HEK293 (cell line): Measurements from ENCODE around the gene APBB2.

Experiments
- CTCF ChIA-PET: fragments of 350-600 bp; formaldehyde crosslinking; extraction: SDS; loops from one replicate; lab custom pipeline; 2021; ENCODE audit warnings: antibody characterized with exemption; lab: Yijun Ruan, JAX
- POLR2A ChIA-PET: fragments of 300-600 bp; formaldehyde crosslinking; extraction: SDS; loops from one replicate; lab custom pipeline; 2020; ENCODE audit warnings: antibody characterized with exemption, inconsistent platforms; lab: Yijun Ruan, JAX
- H3K27ac ChIP-seq: fragments of 200-500 bp; sonication (Bioruptor generic); 2 replicates; pipeline ENCODE4 v1.5.1; 2014; ENCODE audit warnings: low read depth, low read length, control low read depth, inconsistent platforms; ENCODE audit errors: extremely low read depth
- H3K36me3 ChIP-seq, 2 experiments: fragments of 200-500 bp in 1 of 2; sonication (Bioruptor generic) in 1 of 2; 1 replicate in 1 of 2; 2 replicates in 1 of 2; pipeline ENCODE4 v1.5.1; 2014 to 2017; ENCODE audit warnings: inconsistent platforms in 2 of 2, low read length in 2 of 2; ENCODE audit not compliant: control insufficient read depth in 2 of 2, insufficient read depth in 1 of 2
- H3K4me1 ChIP-seq: fragments of 200-500 bp; sonication (Bioruptor generic); 2 replicates; pipeline ENCODE4 v1.5.1; 2014; ENCODE audit warnings: mild to moderate bottlenecking, low read length, inconsistent platforms; ENCODE audit not compliant: control insufficient read depth, insufficient read depth
- H3K4me3 ChIP-seq: 2 replicates; pipeline ENCODE4 v1.5.1; 2011; ENCODE audit warnings: low read depth, mild to moderate bottlenecking, control low read depth, low read length, moderate library complexity
- H3K9me3 ChIP-seq: fragments of 200-500 bp; sonication (Bioruptor generic); 2 replicates; pipeline ENCODE4 v1.5.1; 2014; ENCODE audit warnings: low read depth, low read length, inconsistent platforms; ENCODE audit not compliant: control insufficient read depth, insufficient read depth
- BCL11B ChIP-seq: fragments of 450-650 bp; formaldehyde crosslinking; IDR thresholded peaks from 2 replicates; pipeline ENCODE4 v1.5.1; 2016; ENCODE audit warnings: low read depth, missing biosample characterization, missing genetic modification characterization
- FEZF1 ChIP-seq: fragments of 450-650 bp; formaldehyde crosslinking; IDR thresholded peaks from 2 replicates; pipeline ENCODE4 v1.5.1; 2016; ENCODE audit warnings: missing biosample characterization, missing genetic modification characterization
- HIC1 ChIP-seq: fragments of 450-650 bp; formaldehyde crosslinking; IDR thresholded peaks from 2 replicates; pipeline ENCODE4 v1.5.1; 2016; ENCODE audit warnings: missing biosample characterization, missing genetic modification characterization
- SP7 ChIP-seq: fragments of 450-650 bp; formaldehyde crosslinking; IDR thresholded peaks from 2 replicates; pipeline ENCODE4 v1.5.1; 2016; ENCODE audit warnings: missing biosample characterization, missing genetic modification characterization
- YY2 ChIP-seq: fragments of 450-650 bp; formaldehyde crosslinking; IDR thresholded peaks from 2 replicates; pipeline ENCODE4 v1.5.1; 2016; ENCODE audit warnings: missing biosample characterization, missing genetic modification characterization
- ZBTB26 ChIP-seq: fragments of 450-650 bp; formaldehyde crosslinking; optimal IDR thresholded peaks from 2 replicates; pipeline ENCODE3; 2016; ENCODE audit warnings: missing biosample characterization, mild to moderate bottlenecking, missing genetic modification characterization
- ZBTB44 ChIP-seq: fragments of 450-650 bp; IDR thresholded peaks from 2 replicates; pipeline ENCODE4 v1.5.1; 2018; ENCODE audit warnings: missing biosample characterization, mild to moderate bottlenecking, missing genetic modification characterization
- ZNF10 ChIP-seq: fragments of 450-650 bp; formaldehyde crosslinking; IDR thresholded peaks from 2 replicates; pipeline ENCODE4 v1.5.1; 2017; ENCODE audit warnings: missing biosample characterization, missing genetic modification characterization
- ZNF157 ChIP-seq: fragments of 450-650 bp; formaldehyde crosslinking; IDR thresholded peaks from 2 replicates; pipeline ENCODE4 v1.5.1; 2016; ENCODE audit warnings: missing biosample characterization, missing genetic modification characterization
- ZNF19 ChIP-seq: fragments of 450-650 bp; formaldehyde crosslinking; IDR thresholded peaks from 2 replicates; pipeline ENCODE4; 2016; ENCODE audit warnings: missing biosample characterization, missing genetic modification characterization, low read depth
- ZNF202 ChIP-seq: fragments of 450-650 bp; formaldehyde crosslinking; IDR thresholded peaks from 2 replicates; pipeline ENCODE4 v1.5.1; 2016; ENCODE audit warnings: missing biosample characterization, missing genetic modification characterization, borderline replicate concordance
- ZNF211 ChIP-seq: fragments of 450-650 bp; formaldehyde crosslinking; IDR thresholded peaks from 2 replicates; pipeline ENCODE4 v1.5.1; 2016; ENCODE audit warnings: low read depth, missing biosample characterization, missing genetic modification characterization
- ZNF239 ChIP-seq: fragments of 450-650 bp; formaldehyde crosslinking; IDR thresholded peaks from 2 replicates; pipeline ENCODE4 v1.5.1; 2016; ENCODE audit warnings: missing biosample characterization, missing genetic modification characterization
- ZNF24 ChIP-seq: fragments of 450-650 bp; formaldehyde crosslinking; IDR thresholded peaks from 2 replicates; pipeline ENCODE4 v1.5.1; 2016; ENCODE audit warnings: missing biosample characterization, missing genetic modification characterization
- ZNF324 ChIP-seq: fragments of 450-650 bp; formaldehyde crosslinking; IDR thresholded peaks from 2 replicates; pipeline ENCODE4 v1.5.1; 2016; ENCODE audit warnings: missing biosample characterization, missing genetic modification characterization
- ZNF350 ChIP-seq: fragments of 450-650 bp; formaldehyde crosslinking; IDR thresholded peaks from 2 replicates; pipeline ENCODE4 v1.5.0; 2017; ENCODE audit warnings: missing biosample characterization, mild to moderate bottlenecking, missing genetic modification characterization
- ZNF366 ChIP-seq: fragments of 450-650 bp; formaldehyde crosslinking; conservative IDR thresholded peaks from 2 replicates; pipeline ENCODE4 v1.5.1; 2016; ENCODE audit warnings: missing biosample characterization, missing genetic modification characterization
- ZNF423 ChIP-seq: fragments of 450-650 bp; formaldehyde crosslinking; IDR thresholded peaks from 2 replicates; pipeline ENCODE4 v1.5.1; 2016; ENCODE audit warnings: missing biosample characterization, missing genetic modification characterization
- ZNF513 ChIP-seq: fragments of 450-650 bp; IDR thresholded peaks from 2 replicates; pipeline ENCODE4 v1.5.1; 2018; ENCODE audit warnings: missing biosample characterization, missing genetic modification characterization
- ZNF514 ChIP-seq: fragments of 450-650 bp; formaldehyde crosslinking; IDR thresholded peaks from 2 replicates; pipeline ENCODE4 v1.5.1; 2016; ENCODE audit warnings: missing biosample characterization, missing genetic modification characterization
- ZNF600 ChIP-seq: fragments of 450-650 bp; formaldehyde crosslinking; IDR thresholded peaks from 2 replicates; pipeline ENCODE4 v1.5.1; 2016; ENCODE audit warnings: missing biosample characterization, missing genetic modification characterization
- ZNF629 ChIP-seq: fragments of 450-650 bp; formaldehyde crosslinking; IDR thresholded peaks from 2 replicates; pipeline ENCODE4 v1.5.1; 2017; ENCODE audit warnings: missing biosample characterization, missing genetic modification characterization
- ZNF670 ChIP-seq: fragments of 450-650 bp; formaldehyde crosslinking; IDR thresholded peaks from 2 replicates; pipeline ENCODE4 v1.5.1; 2016; ENCODE audit warnings: missing biosample characterization, missing genetic modification characterization, low read depth
- ZSCAN18 ChIP-seq: fragments of 450-650 bp; formaldehyde crosslinking; IDR thresholded peaks from 2 replicates; pipeline ENCODE4 v1.5.1; 2016; ENCODE audit warnings: missing biosample characterization, missing genetic modification characterization
- ZSCAN23 ChIP-seq: fragments of 450-650 bp; formaldehyde crosslinking; IDR thresholded peaks from 2 replicates; pipeline ENCODE4 v1.5.1; 2016; ENCODE audit warnings: missing biosample characterization, missing genetic modification characterization
- ZSCAN4 ChIP-seq: fragments of 450-650 bp; formaldehyde crosslinking; IDR thresholded peaks from 2 replicates; pipeline ENCODE4 v1.5.1; 2017; ENCODE audit warnings: missing biosample characterization, missing genetic modification characterization

The APBB2 gene

GRCh38 chr4:40864531-40864930 is 349.8 kb downstream of the APBB2 start:
- CTCF ChIA-PET = no interaction called here
- Histone ChIP-seq H3K36me3 (no peaks in the 10 kb centered on the region), H3K4me3 (no peak overlapping the region), H3K9me3 (no peaks in the 10 kb centered on the region), H3K27ac (no peak overlapping the region), H3K4me1 (no peaks in the 10 kb centered on the region)
- POLR2A ChIA-PET = no interaction called here
- TF ChIP-seq ZNF366 (tag by site-specific recombination) (no peak), ZBTB26 (no peak), ZNF670 (tag by site-specific recombination) (no peak), YY2 (tag by site-specific recombination) (no peak), ZNF629 (tag by site-specific recombination) (no peak), ZNF324 (tag by site-specific recombination) (no peak), ZNF202 (tag by site-specific recombination) (no peak), FEZF1 (tag by site-specific recombination) (no peak)

- CTCF ChIA-PET = no interaction called here
Observed at GRCh38 chr4:40858962-40859361, 355.4 kb downstream of the APBB2 start.

More at GRCh38 chr4:40858962-40859361, 355.4 kb downstream of the APBB2 start:
- Histone ChIP-seq H3K4me1 (no peaks in the 10 kb centered on the region), H3K36me3 (no peaks in the 10 kb centered on the region), H3K27ac (no peak overlapping the region), H3K4me3 (no peak overlapping the region), H3K9me3 (no peaks in the 10 kb centered on the region)
- TF ChIP-seq ZNF211 (tag by site-specific recombination) (no peak), ZNF514 (tag by site-specific recombination) (no peak), ZNF19 (tag by site-specific recombination) (no peak), ZNF157 (no peak), ZNF24 (tag by site-specific recombination) (no peak), ZSCAN23 (tag by site-specific recombination) (no peak), ZNF629 (tag by site-specific recombination) (no peak), BCL11B (no peak), ZSCAN18 (no peak), ZNF239 (tag by site-specific recombination) (no peak), ZBTB44 (tag by site-specific recombination) (no peak), ZNF513 (tag by site-specific recombination) (no peak), ZNF600 (no peak), HIC1 (tag by site-specific recombination) (no peak), ZNF350 (tag by site-specific recombination) (no peak), ZNF423 (tag by site-specific recombination) (no peak), ZNF10 (no peak), SP7 (no peak), ZSCAN4 (tag by site-specific recombination) (no peak)
- POLR2A ChIA-PET = no interaction called here
